ENCODE data around the gene TMA7.
"Not testable (repeated sequence)": the region's sequence is repeated elsewhere in the genome, so short reads cannot be mapped to it uniquely, and the experiment has no call there.

The TMA7 gene

DNA sequence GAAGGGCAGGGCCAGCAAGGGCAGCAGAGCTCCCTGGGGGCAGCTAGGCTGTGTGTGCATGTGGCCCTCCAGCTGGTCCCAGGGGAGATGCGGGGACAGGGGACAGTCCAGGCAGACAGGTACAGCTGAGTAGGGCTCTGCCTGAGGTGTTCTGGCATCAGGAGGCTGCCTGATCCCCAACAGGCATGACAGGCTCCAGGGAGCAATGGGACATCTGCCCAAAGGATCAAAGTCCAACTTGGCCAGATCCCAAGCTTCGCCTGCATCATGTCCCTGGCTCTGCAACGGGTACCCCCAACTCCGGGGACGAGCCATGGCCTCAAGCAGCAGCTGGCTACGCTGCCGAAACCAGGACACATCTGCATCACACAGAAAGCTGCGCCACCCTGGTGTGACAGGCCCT is 28.3 kb downstream of the TMA7 start:
- DNase-seq (ENCODE audit: low read depth): no peak

DNA sequence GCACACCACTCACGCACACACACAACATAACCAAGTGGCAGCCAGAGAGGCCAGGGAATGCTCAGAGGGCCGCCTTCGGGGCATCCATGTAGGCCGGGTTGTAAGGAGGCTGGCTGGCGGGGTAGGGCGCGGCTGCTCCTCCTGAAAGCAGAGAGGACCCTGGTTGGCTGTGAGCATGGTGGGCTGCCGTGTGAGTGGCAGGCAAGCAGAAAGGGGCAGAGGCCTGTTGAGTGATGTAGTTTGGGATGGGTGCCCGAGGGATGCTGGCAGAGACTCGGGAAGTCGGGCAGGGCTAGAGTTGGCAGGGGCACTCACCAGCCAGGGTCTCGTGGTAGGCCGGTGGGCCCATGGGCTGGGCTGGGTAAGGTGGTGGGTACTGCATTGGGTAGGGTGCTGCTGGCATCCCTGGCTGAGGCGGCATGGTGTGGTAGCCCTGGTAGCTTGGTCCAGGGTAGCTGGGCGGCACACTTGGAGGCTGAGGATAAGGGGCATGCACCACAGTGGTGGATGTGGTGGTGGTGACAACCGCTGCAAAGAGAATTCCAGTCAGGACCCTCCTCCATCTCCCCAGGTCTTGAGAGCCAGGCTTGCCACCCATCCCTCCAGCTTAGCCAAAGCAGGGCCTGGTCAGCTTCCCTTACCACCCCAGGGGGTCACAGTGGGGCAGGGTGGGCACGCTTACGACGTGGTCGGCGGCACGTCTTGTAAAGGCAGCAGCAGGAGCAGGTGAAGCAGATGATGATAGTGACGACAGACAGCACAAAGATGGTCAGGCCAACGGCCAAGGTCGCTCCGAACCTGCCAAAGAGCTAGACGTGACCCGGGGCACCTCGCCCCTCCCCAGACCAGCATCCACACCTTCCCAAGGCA is 29.2 kb downstream of the TMA7 start:
- DNase-seq (ENCODE audit: low read depth): no peak

DNA sequence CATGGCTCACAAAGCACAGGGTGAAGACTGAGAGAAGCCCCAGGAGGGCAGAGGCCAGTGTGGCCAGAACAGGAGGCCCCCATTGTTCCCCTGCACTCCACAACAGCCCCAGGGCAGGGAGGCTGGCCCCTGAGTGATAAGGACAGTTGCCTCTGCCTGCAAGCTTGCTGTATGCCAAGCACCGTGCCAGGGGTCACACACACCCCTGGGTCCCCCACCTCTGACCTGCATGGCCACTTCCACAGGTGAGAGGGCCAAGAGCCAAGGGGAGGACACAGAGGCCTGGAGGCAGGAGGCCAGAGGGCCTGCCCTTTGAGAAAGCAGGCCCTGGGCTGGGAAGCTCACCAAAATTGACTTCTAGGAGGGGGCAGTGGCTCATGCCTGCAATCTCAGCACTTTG is 30.2 kb downstream of the TMA7 start:
- no peak for DNase-seq (ENCODE audit: low read depth)

GRCh38 chr3:48472673-48472922 is 32.5 kb downstream of the TMA7 start:
- DNase-seq (ENCODE audit: low read depth): no peak

GRCh38 chr3:48472923-48473616 is 33.0 kb downstream of the TMA7 start:
- DNase-seq (ENCODE audit: low read depth): peak; percentile 91

- no peak for DNase-seq (ENCODE audit: low read depth)
These were observed 33.5 kb downstream of the TMA7 start for GRCh38 chr3:48473617-48473952.

- not testable (repeated sequence) for DNase-seq (ENCODE audit: low read depth)
These were observed 34.0 kb downstream of the TMA7 start for GRCh38 chr3:48474031-48474430.

DNA sequence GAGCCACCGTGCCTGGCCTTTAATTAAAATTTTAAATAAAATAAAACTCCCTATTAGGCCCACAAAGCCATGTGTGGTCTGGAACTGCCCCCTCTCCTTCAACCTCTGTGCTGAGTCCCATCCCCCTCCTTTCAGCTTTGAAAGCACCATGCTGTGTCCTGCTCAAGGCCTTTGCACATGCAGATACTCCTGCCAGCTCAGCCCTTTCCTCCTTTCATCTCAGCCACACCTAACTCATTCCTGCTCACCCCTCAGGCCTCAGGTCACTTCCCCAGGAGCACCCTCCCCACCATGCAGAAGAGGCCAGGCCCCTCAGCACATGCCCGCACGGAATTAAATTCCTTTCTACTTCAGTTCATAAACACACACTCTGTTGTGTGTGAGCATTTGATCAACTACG is 34.6 kb downstream of the TMA7 start:
- no peak for DNase-seq (ENCODE audit: low read depth)

DNA sequence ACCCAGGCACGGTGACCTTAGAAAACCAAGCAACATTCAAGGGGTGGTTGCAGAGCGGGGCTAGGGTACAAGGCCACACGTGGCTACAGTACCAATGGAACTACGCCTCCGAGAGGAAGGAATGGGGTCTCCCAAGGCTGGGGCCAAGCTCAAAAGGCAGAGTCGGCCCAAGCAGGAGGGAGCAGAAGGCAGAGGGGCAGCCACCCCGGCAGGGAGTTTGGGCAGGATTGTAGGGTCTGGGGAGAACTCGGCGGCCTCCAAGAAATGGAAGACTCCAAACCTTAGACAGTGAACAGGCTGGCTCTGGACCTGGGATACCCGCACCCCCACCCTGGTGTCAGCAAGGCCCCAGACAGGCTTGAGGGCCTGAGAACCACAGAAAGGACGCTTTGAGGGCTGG is 35.1 kb downstream of the TMA7 start:
- DNase-seq (ENCODE audit: low read depth): no peak

DNA sequence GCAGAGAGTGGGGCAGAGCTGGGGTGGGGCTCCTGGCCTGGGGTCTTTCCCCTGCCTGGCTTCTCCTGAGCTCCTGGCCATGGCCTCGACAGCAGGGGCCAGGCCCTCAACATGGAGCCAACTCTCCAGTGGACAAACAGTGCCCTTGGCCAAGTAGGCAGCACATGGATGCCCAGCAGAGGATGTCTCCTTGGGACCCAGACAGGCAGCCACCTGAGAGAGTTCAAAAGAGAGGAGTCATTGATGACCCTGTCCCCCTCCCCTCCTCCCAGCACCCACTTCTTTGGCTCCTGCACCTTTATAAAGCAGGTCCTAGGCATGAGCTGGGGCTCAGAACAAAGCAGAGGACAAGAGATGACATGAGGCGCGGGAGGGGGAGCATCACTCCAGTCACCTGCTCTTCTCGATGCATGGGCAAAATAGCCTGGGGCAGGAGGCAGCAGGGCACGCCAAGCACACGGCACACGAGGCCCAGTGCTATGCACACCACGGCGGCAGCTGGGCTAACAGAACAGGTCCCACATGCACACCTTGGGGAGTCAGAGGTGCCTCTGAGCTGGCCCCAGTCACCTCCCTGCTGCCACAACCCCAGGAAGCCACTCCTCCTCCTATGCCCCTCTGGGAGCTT is 36.5 kb downstream of the TMA7 start:
- no peak for DNase-seq (ENCODE audit: low read depth)

- DNase-seq (ENCODE audit: low read depth): no peak
These were observed 38.0 kb downstream of the TMA7 start for GRCh38 chr3:48477959-48478520.

- DNase-seq (ENCODE audit: low read depth): no peak
These were observed 38.8 kb downstream of the TMA7 start for GRCh38 chr3:48478626-48479555.

GRCh38 chr3:48480891-48481290 is 40.8 kb downstream of the TMA7 start:
- DNase-seq (ENCODE audit: low read depth): not testable (repeated sequence)

GRCh38 chr3:48482822-48483221 is 42.8 kb downstream of the TMA7 start:
- DNase-seq (ENCODE audit: low read depth): not testable (repeated sequence)

DNA sequence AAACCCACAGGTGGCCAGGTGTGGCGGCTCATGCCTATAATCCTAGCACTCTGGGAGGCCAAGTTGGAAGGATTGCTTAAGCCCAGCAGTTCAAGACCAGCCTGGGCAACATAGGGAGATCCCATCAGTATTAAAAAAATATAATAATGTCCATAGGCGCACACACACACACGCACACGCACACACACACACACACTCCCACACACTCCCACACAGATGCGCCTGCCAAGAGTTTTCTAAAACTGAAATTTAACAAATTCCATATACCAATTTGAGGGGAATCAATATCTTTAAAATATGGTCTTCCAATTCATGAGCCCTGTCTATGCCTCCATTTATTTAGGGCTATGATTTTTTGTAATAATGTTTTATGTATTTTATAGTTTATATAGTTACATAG is 46.9 kb downstream of the TMA7 start:
- DNase-seq (ENCODE audit: low read depth): no peak

DNA sequence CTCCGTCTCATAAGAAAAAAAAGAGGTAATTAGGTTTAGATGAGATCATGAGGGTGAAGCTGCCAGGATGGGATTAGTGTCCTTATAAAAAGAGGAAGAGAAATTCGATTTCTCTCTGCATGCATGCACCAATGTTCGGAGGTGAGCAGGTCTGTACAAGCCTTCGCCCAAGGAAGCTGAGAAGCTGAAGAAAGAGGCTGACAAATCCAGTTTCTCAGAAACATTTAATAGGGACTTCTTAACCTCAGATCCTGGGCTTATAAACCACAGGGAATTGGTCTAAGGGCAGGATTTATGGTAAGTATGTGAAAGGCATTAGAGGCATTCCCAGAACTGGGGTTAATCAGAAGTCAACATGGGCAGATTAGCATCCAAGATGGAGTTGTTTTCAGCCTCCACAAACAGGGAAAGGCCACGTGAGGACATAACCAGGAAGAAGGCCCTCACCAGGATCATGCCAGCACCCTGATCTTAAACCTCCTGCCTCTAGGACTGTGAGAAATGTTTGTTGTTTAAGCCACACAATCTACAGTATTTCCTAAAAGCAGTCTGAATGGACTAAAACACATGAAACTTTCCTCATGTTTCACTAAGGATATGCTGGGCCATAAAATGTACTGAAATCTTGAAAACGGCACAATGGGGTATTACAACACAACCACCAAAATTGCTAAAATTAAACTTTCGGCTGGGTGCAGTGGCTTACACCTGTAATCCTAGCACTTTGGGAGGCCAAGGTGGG is 52.6 kb downstream of the TMA7 start:
- DNase-seq (ENCODE audit: low read depth): no peak

- DNase-seq (ENCODE audit: low read depth): no peak
These were observed 53.1 kb downstream of the TMA7 start for GRCh38 chr3:48493203-48493501.
